ENCODE results near the gene SYS1.

DNA sequence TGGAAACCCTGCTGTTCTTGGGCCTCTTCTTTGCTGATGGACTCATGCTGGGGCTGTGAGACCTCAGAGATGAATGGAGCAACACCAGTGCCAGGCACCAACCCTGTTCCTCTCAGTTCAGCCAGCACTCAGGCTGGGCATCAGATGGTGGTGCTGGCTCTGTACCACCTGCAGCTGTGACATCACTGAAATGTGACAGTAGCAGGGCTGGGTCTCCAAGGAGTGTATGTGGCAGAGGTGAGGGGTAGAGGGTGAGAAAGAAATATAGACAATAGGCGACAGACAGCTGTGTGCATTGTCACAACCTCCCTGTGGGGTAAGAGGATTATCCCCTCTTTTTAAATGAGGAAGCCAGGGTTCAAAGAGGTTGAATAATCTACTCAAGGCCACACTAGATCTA is 15.2 kb downstream of the SYS1 start, which contains the start of gene TP53TG5:
- no peak for TF ChIP-seq CTCF (IDR thresholded peaks at IDR 0.05)
- TF ChIP-seq POLR2A (IDR thresholded peaks at IDR 0.05), result no peak

Measured in heart left ventricle (tissue), 13 donors.